HG03460 (cell line): ENCODE data around the gene CDH22.

Experiments
- ATAC-seq: cut with Tn5 transposase; IDR thresholded peaks from one replicate; pipeline ENCODE4 v1.9.1; 2021; ENCODE audit not compliant: unreplicated experiment

CDH22 gene, protein sequence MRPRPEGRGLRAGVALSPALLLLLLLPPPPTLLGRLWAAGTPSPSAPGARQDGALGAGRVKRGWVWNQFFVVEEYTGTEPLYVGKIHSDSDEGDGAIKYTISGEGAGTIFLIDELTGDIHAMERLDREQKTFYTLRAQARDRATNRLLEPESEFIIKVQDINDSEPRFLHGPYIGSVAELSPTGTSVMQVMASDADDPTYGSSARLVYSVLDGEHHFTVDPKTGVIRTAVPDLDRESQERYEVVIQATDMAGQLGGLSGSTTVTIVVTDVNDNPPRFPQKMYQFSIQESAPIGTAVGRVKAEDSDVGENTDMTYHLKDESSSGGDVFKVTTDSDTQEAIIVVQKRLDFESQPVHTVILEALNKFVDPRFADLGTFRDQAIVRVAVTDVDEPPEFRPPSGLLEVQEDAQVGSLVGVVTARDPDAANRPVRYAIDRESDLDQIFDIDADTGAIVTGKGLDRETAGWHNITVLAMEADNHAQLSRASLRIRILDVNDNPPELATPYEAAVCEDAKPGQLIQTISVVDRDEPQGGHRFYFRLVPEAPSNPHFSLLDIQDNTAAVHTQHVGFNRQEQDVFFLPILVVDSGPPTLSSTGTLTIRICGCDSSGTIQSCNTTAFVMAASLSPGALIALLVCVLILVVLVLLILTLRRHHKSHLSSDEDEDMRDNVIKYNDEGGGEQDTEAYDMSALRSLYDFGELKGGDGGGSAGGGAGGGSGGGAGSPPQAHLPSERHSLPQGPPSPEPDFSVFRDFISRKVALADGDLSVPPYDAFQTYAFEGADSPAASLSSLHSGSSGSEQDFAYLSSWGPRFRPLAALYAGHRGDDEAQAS

GRCh38 chr20:46308258-46309157, at the start of gene CDH22:
CDH22 (minus strand) TSS chr20:46308498; CDS start chr20:46251294, 57,204 bp downstream.
- no peak for ATAC-seq

GRCh38 chr20:46357030-46357514, 48.8 kb upstream of the CDH22 start:
- no peak for ATAC-seq

DNA sequence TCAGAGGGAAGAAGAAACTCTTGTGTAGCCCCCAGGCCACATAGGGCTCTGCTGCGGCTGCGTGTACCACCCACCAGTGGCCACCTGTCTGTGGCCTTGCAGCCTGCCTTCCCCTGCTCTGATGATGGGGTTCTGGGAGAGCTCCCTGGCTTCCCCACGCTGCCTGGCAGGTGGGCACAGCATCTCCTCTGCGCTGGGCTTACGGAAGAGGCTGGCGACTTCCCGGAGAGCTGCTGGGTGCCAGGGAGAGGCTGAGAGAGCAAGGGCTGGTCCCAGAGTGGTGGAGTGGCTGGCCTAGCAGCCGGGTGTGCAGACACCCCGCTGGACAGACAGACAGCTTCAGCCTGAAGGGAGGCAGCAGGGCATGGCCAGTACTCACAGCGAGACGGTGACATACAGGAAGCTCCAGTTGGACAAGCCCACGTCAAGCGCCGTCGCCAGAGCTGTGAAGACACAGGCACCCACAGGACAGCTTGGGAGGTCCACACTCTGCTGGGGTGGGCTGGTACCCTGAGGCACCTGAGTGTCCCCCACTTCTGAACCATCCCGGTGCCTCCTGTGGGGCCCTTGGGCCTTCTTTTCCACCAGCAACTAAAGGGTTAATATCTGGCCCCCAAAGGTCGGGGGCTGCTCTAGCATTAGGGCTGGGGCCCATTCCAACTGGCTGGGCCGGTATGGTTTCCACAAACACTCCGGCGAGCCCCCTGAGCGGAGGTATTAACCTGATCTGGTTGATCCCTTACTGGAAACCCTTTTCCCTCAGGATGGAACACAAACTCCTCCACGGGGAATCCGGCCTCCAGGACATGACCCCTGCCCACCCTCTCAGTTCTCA, 48.1 kb upstream of the CDH22 start:
- ATAC-seq, result no peak

DNA sequence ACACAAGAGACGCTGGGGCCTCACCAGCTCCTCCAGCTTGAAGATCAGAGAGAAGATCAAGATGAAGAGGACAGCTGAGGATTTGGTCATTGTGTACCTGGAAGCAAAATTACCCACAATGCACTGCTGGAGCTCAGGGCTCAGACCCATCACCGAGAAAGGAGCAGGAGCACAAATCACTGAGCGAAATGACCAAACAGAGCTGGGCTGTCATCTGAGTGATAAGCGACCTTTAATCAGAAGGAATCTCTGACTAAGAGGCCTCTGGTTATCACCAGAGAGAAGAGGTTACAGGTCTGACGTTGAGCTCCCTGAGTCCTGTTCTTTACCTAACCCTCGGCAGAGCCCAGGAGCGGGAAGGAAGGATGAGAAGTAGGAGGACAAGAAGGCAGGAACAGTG, 47.5 kb upstream of the CDH22 start:
- ATAC-seq, result no peak

DNA sequence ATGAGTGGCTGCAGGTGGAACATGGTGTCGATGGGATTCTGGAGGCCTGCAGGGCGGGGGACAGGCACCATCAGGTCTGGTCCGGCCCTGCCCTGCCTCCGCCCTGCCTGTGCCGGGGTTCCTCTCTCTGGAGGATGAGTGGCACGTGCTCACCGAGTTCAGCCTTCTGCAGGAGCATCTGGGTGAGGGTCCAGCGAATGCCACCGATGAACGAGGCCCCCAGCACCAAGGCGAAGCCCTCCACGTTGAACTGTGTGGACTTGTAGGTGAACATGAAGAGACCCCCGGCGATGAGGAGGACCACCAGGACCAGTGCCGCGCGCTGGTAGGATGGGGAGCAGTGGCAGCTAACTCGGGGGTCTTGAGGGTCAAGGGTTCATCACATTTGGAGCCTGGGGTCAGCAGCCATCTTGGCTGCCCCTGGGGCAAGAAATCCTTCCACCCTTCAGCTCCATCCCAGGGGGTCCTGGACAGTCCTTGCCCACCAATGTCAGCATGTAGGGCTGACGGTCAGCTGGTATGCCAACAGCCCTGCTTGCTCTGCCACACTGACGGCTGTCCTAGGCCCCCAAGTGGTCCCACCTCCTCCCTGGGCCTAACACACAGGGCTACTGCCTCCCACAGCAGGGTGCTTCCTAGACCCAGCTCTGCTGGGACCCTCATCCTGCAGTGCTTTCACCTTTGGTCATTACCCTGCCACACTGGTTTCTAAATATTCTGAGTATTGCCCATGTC, 46.8 kb upstream of the CDH22 start:
- ATAC-seq, result no peak

DNA sequence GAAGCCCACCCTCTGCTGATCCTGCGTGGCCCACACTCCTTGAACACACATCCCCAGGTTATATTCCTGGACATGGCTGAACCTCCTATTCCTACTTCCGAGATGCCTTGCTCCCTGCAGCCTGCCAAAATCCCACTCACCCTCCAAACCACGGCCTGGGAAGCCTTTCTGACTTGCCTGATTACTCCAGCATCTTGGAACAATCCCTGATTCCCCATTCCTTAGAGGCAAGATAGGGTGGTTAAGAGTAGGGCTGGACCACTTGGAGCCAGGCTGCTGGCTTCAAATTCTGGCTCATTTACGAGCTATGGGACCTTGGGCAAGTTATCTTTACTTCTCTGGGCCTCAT, 45.9 kb upstream of the CDH22 start:
- no peak for ATAC-seq

GRCh38 chr20:46353500-46354206, 45.4 kb upstream of the CDH22 start:
- no peak for ATAC-seq

DNA sequence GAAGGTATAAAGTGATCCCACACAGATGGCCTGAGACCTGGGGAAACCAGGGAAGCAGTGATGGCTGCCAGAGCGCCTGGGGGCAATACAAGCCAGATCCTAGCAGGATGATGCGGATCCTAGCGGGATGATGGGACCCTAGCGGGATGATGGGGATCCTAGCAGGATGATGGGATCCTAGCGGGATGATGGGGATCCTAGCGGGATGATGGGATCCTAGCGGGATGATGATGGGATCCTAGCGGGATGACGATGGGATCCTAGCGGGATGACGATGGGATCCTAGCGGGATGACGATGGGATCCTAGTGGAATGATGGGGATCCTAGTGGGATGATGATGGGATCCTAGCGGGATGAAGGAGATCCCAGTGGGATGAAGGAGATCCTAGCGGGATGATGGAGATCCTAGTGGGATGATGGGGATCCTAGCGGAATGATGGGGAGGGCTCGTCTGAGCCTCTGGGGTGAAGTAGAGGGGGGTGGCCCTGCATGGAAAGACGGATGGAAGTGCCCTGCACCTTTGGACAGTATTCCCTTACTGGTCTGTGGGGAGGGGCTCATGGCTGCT, 44.2 kb upstream of the CDH22 start:
- no peak for ATAC-seq

- no peak for ATAC-seq
Measured at GRCh38 chr20:46351357-46352058, 43.2 kb upstream of the CDH22 start.

DNA sequence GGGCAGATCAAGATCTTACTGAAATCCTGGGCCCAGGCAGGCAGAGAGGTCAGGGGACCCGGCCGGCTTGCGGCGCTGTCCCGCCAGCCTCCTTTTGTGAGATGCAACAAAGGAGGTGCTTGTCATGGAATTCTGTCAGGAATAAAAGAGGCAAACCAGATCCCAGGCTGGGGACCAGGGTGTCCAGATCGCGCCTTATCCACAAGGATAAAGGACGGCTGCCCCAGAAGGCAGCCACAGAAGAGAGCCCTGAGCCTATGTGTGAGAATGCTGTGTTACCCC, 42.6 kb upstream of the CDH22 start:
- ATAC-seq, result no peak

DNA sequence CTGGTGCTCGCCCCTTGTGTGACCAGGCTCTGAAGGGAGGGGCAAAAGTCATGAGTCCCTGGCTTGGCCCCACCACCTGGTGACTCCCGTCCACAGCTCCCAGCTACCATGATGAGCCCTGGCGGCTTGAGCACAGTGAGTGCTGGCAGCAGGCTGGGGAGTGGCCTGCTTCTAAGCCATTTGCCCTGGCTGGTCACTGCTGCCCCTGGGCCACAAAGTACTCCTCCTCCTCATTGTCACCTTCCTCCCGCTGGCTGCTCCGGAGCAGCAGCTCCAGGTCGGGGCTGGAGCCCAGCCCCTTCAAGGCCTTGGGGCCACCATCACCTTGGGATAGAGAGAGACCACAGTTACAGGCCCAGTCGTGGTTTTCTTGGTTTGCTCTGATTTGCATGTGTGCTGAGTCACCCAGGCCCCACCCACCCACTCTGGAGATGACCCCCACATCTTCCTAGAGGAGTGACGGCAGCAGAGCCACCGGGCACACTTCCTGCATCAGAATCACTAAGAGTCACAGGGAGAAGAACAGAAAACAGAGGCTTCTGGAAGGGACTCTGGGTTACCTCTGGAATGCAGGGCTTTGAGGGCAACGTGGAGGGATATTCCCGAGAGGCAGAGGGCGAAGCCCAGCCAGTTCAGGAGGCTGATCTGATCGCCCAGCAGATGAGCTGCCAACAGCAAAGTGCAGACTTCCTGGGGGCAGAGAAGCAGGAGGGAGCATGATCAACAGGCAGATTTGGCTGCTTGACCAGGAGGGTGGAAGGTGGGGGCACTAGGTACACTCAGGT, 42.1 kb upstream of the CDH22 start:
- peak; percentile 62 for ATAC-seq

- no peak for ATAC-seq
Measured at GRCh38 chr20:46349742-46350056, 41.4 kb upstream of the CDH22 start.

- ATAC-seq, result no peak
Measured at GRCh38 chr20:46349035-46349741, 40.9 kb upstream of the CDH22 start.

DNA sequence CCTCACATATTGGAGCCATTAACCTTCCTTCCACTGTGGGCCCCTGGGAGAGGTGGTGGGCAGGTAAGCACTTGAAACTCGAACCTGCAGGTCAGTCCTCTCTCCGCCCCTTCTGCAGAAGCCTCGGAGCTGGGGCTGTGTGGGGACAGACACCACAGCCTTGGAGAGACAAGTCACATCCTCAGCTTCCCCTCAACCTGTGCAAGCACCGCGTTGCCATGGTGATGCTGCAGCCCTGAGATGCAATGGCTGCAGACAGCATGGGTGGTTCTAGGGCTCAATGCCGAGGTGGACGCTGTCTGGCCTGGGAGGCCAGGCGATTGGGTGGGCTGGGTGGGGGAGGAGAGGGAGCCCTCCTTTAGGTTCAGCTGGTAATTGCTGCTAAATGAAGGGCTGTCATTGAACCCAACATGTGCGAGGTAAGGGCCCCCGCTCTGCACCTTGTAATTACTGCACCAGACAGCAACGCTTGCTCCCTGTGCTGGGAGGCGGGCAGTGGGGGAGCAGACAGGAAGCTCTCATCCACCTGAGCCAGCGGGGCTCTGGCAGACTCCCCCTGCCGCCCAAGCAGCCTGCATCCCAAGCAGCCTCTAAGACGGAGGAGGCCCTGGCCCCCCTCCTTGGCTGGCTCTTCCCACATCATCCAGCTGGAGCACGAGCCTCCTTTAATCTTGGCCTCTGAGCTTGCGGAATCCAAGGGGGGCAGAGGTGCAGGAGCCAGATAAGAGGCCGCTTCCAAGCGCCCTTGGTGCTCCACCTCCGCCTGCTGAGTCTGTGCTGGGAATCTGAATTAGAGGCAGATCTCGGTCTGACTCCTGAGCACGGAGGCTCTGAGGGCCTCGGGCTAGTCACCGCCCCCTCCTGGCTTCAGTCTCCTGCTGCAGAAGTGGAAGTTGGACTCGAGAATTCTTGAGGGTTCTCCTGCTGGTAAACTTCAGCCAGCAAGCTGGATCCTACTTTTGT, 39.8 kb upstream of the CDH22 start:
- no peak for ATAC-seq

GRCh38 chr20:46346770-46347169, 38.5 kb upstream of the CDH22 start:
- no peak for ATAC-seq
